ENCODE results near the gene LILRA5.
"Not testable (repeated sequence)": the region's sequence is repeated elsewhere in the genome, so short reads cannot be mapped to it uniquely, and the experiment has no call there.

The LILRA5 gene

DNA sequence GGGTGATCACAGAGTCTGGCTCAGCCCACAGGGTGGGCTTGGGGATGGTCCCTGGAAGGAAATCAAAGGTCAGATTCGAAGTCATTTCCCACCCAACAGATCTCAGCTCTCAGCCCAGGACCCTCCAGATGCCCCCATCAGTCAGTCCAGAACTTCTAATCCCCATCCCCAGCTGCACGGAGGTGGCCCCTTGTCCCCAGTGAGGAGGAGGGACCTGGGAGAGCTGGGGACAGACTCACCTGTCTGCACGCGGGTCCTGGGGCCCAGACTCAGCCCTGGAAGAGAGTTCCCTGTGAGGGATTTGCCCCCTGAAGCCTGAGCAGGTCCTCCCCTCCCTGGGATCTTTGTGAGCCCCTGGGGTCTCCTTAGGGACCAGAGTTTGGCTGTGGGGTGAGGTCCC lies 32.9 kb downstream of the LILRA5 start:
- H3K4me3 ChIP-seq (ENCODE audit: low read depth in 1 of 2, low read length in 2 of 2); H3K4me1 ChIP-seq (ENCODE audit: insufficient read depth, low read length); H3K27me3 ChIP-seq (ENCODE audit: control insufficient read depth in 1 of 2, insufficient read depth in 2 of 2, low read length in 2 of 2); H3K27ac ChIP-seq (ENCODE audit: low read depth, low read length); H3K36me3 ChIP-seq (ENCODE audit: insufficient read depth, low read length); H3K9ac ChIP-seq (ENCODE audit: low read length); H3K9me3 ChIP-seq (ENCODE audit: low read length): not testable (repeated sequence)

DNA sequence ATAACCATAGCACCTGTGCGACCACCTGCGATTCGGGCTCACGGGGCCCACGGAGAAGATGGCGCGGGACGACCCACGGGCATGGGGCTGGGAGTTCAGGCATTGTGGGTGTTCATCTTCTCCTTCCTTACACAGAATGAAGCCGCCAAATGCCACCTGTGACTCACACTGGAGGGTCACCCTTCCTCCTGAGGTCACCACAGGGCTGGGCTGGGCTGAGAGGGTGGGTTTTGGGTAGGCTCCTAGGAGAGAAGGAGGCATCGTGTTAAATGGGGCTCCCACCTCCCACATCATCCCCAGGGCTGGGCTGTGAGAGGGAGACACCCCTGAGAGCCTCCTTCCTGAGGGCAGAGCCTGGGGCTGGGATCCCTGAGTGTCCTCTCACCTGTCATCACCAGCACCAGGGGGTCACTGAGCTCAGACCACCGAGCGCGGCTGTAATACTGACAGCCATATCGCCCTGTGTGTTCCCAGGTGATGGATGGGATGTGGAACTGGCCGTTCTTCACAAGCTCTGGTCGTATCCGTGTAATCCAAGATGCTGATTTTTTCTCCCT lies 33.5 kb downstream of the LILRA5 start:
- Histone ChIP-seq H3K27ac (ENCODE audit: low read depth, low read length) (no peak overlapping the region), H3K4me1 (ENCODE audit: insufficient read depth, low read length) (no peaks in the 10 kb centered on the region), H3K9me3 (ENCODE audit: low read length) (no peaks in the 10 kb centered on the region), H3K4me3 (ENCODE audit: low read depth in 1 of 2, low read length in 2 of 2) (no peak overlapping the region), H3K36me3 (ENCODE audit: insufficient read depth, low read length) (no peaks in the 10 kb centered on the region), H3K9ac (ENCODE audit: low read length) (no peak overlapping the region), H3K27me3 (ENCODE audit: control insufficient read depth in 1 of 2, insufficient read depth in 2 of 2, low read length in 2 of 2) (peaks cover 0 to 5% of the 10 kb centered on the region in 2 donors)

- H3K36me3 ChIP-seq (ENCODE audit: insufficient read depth, low read length); H3K27ac ChIP-seq (ENCODE audit: low read depth, low read length); H3K9ac ChIP-seq (ENCODE audit: low read length); H3K4me3 ChIP-seq (ENCODE audit: low read depth in 1 of 2, low read length in 2 of 2); H3K9me3 ChIP-seq (ENCODE audit: low read length); H3K4me1 ChIP-seq (ENCODE audit: insufficient read depth, low read length); H3K27me3 ChIP-seq (ENCODE audit: control insufficient read depth in 1 of 2, insufficient read depth in 2 of 2, low read length in 2 of 2): not testable (repeated sequence)
Observed at GRCh38 chr19:54278571-54279195, 34.3 kb downstream of the LILRA5 start.

- H3K9ac ChIP-seq (ENCODE audit: low read length); H3K4me1 ChIP-seq (ENCODE audit: insufficient read depth, low read length); H3K27ac ChIP-seq (ENCODE audit: low read depth, low read length); H3K4me3 ChIP-seq (ENCODE audit: low read depth in 1 of 2, low read length in 2 of 2); H3K9me3 ChIP-seq (ENCODE audit: low read length); H3K27me3 ChIP-seq (ENCODE audit: control insufficient read depth in 1 of 2, insufficient read depth in 2 of 2, low read length in 2 of 2); H3K36me3 ChIP-seq (ENCODE audit: insufficient read depth, low read length): not testable (repeated sequence)
Observed at GRCh38 chr19:54278056-54278455, 34.9 kb downstream of the LILRA5 start.

- not testable (repeated sequence) for H3K27me3 ChIP-seq (ENCODE audit: control insufficient read depth in 1 of 2, insufficient read depth in 2 of 2, low read length in 2 of 2)
Observed at GRCh38 chr19:54277111-54277615, 35.8 kb downstream of the LILRA5 start.

GRCh38 chr19:54275951-54276350 lies 37.0 kb downstream of the LILRA5 start:
- H3K4me3 ChIP-seq (ENCODE audit: low read depth in 1 of 2, low read length in 2 of 2) = no peak overlapping the region
- no peaks in the 10 kb centered on the region for H3K27me3 ChIP-seq (ENCODE audit: control insufficient read depth in 1 of 2, insufficient read depth in 2 of 2, low read length in 2 of 2)
- no peaks in the 10 kb centered on the region for H3K9me3 ChIP-seq (ENCODE audit: low read length)
- H3K4me1 ChIP-seq (ENCODE audit: insufficient read depth, low read length) = no peaks in the 10 kb centered on the region
- no peak overlapping the region for H3K9ac ChIP-seq (ENCODE audit: low read length)
- H3K36me3 ChIP-seq (ENCODE audit: insufficient read depth, low read length) = no peaks in the 10 kb centered on the region
- no peak overlapping the region for H3K27ac ChIP-seq (ENCODE audit: low read depth, low read length)

More at GRCh38 chr19:54277111-54277615, 35.8 kb downstream of the LILRA5 start:
- not testable (repeated sequence) for H3K4me1 ChIP-seq (ENCODE audit: insufficient read depth, low read length); H3K27ac ChIP-seq (ENCODE audit: low read depth, low read length); H3K9ac ChIP-seq (ENCODE audit: low read length); H3K36me3 ChIP-seq (ENCODE audit: insufficient read depth, low read length); H3K4me3 ChIP-seq (ENCODE audit: low read depth in 1 of 2, low read length in 2 of 2); H3K9me3 ChIP-seq (ENCODE audit: low read length)

GRCh38 chr19:54274516-54274915 lies 38.5 kb downstream of the LILRA5 start:
- H3K9ac ChIP-seq (ENCODE audit: low read length); H3K27ac ChIP-seq (ENCODE audit: low read depth, low read length); H3K27me3 ChIP-seq (ENCODE audit: control insufficient read depth in 1 of 2, insufficient read depth in 2 of 2, low read length in 2 of 2); H3K9me3 ChIP-seq (ENCODE audit: low read length); H3K36me3 ChIP-seq (ENCODE audit: insufficient read depth, low read length); H3K4me3 ChIP-seq (ENCODE audit: low read depth in 1 of 2, low read length in 2 of 2); H3K4me1 ChIP-seq (ENCODE audit: insufficient read depth, low read length): not testable (repeated sequence)

DNA sequence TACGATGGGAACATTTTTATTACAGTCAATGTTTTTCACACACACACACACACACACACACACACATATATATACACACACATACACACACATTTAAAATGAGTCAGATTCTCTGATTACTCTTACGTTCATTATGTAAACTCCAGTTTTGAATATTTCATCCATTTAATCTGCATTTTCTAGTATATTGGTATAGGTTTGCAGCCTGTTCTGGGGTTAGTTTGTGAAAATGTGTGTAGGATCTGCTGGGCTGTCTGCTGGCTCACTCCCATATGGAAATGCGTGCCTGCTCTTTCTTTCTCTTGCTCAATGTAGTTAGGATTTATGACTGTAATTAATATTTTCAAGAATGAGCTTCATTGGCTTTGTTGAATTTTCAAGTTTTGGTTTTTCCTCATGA lies 39.1 kb downstream of the LILRA5 start:
- Histone ChIP-seq H3K9me3 (ENCODE audit: low read length) (no peaks in the 10 kb centered on the region), H3K9ac (ENCODE audit: low read length) (no peak overlapping the region), H3K27me3 (ENCODE audit: control insufficient read depth in 1 of 2, insufficient read depth in 2 of 2, low read length in 2 of 2) (no peaks in the 10 kb centered on the region), H3K4me3 (ENCODE audit: low read depth in 1 of 2, low read length in 2 of 2) (no peak overlapping the region), H3K36me3 (ENCODE audit: insufficient read depth, low read length) (no peaks in the 10 kb centered on the region), H3K27ac (ENCODE audit: low read depth, low read length) (no peak overlapping the region), H3K4me1 (ENCODE audit: insufficient read depth, low read length) (no peaks in the 10 kb centered on the region)

DNA sequence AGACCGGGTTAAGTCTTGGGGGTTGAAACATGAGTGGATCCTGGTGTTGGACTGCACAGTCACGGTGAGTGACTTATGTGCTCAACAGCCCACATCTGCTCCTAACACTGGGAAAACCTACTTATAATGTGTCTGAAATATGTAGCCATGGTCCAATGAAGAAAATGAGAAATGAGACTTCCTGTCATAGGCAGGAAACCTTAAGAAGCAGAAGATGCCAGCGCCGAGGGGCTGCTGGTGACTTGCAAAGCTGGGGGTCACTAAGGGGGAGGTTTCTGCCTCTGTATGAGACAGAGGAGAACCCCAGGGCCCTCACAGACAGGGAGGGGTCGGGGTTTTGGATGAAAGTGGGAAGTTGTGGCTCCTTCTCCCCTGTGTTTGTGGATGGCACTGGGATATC lies 40.8 kb downstream of the LILRA5 start:
- H3K9me3 ChIP-seq (ENCODE audit: low read length); H3K36me3 ChIP-seq (ENCODE audit: insufficient read depth, low read length); H3K27ac ChIP-seq (ENCODE audit: low read depth, low read length); H3K9ac ChIP-seq (ENCODE audit: low read length); H3K4me3 ChIP-seq (ENCODE audit: low read depth in 1 of 2, low read length in 2 of 2); H3K4me1 ChIP-seq (ENCODE audit: insufficient read depth, low read length); H3K27me3 ChIP-seq (ENCODE audit: control insufficient read depth in 1 of 2, insufficient read depth in 2 of 2, low read length in 2 of 2): not testable (repeated sequence)

GRCh38 chr19:54271587-54271986 lies 41.4 kb downstream of the LILRA5 start:
- not testable (repeated sequence) for H3K4me1 ChIP-seq (ENCODE audit: insufficient read depth, low read length); H3K27me3 ChIP-seq (ENCODE audit: control insufficient read depth in 1 of 2, insufficient read depth in 2 of 2, low read length in 2 of 2); H3K4me3 ChIP-seq (ENCODE audit: low read depth in 1 of 2, low read length in 2 of 2); H3K36me3 ChIP-seq (ENCODE audit: insufficient read depth, low read length); H3K9ac ChIP-seq (ENCODE audit: low read length); H3K27ac ChIP-seq (ENCODE audit: low read depth, low read length); H3K9me3 ChIP-seq (ENCODE audit: low read length)

DNA sequence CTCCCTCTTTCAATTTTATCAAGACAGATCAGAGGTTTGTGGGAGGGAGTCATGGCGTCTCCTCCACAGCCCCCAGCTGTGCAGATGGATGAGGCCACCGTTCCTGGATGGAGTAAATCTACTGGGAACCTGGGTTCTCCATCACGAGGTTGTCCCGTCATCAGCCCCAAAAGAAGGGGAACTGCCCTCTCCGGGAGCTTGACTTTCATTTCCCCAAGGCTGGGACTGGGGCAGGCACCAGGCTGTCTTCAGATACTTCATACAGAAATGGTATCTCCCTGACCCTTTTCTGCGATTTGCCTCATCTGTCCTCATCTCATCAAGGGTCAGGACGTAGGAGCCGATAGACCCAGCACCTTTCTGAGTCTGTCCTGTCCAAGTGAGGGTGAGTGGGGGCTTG lies 41.9 kb downstream of the LILRA5 start:
- Histone ChIP-seq H3K36me3 (ENCODE audit: insufficient read depth, low read length) (no peaks in the 10 kb centered on the region), H3K4me1 (ENCODE audit: insufficient read depth, low read length) (no peaks in the 10 kb centered on the region), H3K9me3 (ENCODE audit: low read length) (no peaks in the 10 kb centered on the region), H3K27ac (ENCODE audit: low read depth, low read length) (no peak overlapping the region), H3K9ac (ENCODE audit: low read length) (no peak overlapping the region), H3K27me3 (ENCODE audit: control insufficient read depth in 1 of 2, insufficient read depth in 2 of 2, low read length in 2 of 2) (no peaks in the 10 kb centered on the region), H3K4me3 (ENCODE audit: low read depth in 1 of 2, low read length in 2 of 2) (no peak overlapping the region)

GRCh38 chr19:54268936-54269335 lies 44.0 kb downstream of the LILRA5 start:
- Histone ChIP-seq H3K9me3 (ENCODE audit: low read length) (no peaks in the 10 kb centered on the region), H3K27ac (ENCODE audit: low read depth, low read length) (no peak overlapping the region), H3K36me3 (ENCODE audit: insufficient read depth, low read length) (no peaks in the 10 kb centered on the region), H3K4me1 (ENCODE audit: insufficient read depth, low read length) (no peaks in the 10 kb centered on the region), H3K27me3 (ENCODE audit: control insufficient read depth in 1 of 2, insufficient read depth in 2 of 2, low read length in 2 of 2) (no peaks in the 10 kb centered on the region), H3K4me3 (ENCODE audit: low read depth in 1 of 2, low read length in 2 of 2) (no peak overlapping the region), H3K9ac (ENCODE audit: low read length) (no peak overlapping the region)

Measured in muscle layer of colon (tissue), 2 donors.